Upper lobe of right lung (tissue), 1 donor: Measurements from ENCODE around the gene NDUFA13. TPM values are rescaled to one million over a fixed set of nuclear protein-coding genes. Genes with fewer than 3 reads are reported as not detected.

Source experiments
- ATAC-seq: fragments of 200-7000 bp; cut with Tn5 transposase; one replicate; pipeline ENCODE4 v1.9.1; 2020; ENCODE audit warnings: mild to moderate bottlenecking, moderate library complexity
- DNase-seq: peaks from one replicate; pipeline ENCODE4 v3.0.0-alpha.2; 2020
- H3K27ac ChIP-seq: fragments of 200-600 bp; one replicate; pipeline ENCODE4 v1.8.0; 2022
- H3K27me3 ChIP-seq: fragments of 200-600 bp; one replicate; pipeline ENCODE4 v1.8.0; 2022; ENCODE audit warnings: mild to moderate bottlenecking
- H3K36me3 ChIP-seq: fragments of 200-600 bp; one replicate; pipeline ENCODE4 v1.8.0; 2022
- H3K4me1 ChIP-seq: fragments of 200-600 bp; one replicate; pipeline ENCODE4 v1.8.0; 2022
- H3K4me3 ChIP-seq: fragments of 200-600 bp; one replicate; pipeline ENCODE4 v1.8.0; 2022; ENCODE audit warnings: mild to moderate bottlenecking
- H3K9me3 ChIP-seq: fragments of 200-600 bp; one replicate; pipeline ENCODE4 v1.8.0; 2022
- CTCF ChIP-seq: fragments of 200-600 bp; IDR thresholded peaks from one replicate; pipeline ENCODE4 v1.8.0; 2022; ENCODE audit warnings: antibody characterized with exemption
- intact Hi-C: fragments of 100-400 bp; cut with DNase I; formaldehyde crosslinking; loops from one replicate; pipeline ENCODE4 v1.11.0; 2022
- total RNA-seq: library from RNA; stranded (reverse); fragmentation: NEBNext Ultra II Directional; extraction: Animal tissue kit (Norgen Biotek cat#: 25700); gene quantifications from one replicate; pipeline ENCODE4 v1.2.1, GENCODE V29; 2021
- donor health status: DM: no; HTN: yes; CAD: no; lungs with severe emphysema.

NDUFA13 gene
- total RNA-seq, 1 donor from 2014 or later = 207 TPM

GRCh38 chr19:19566306-19566705, 50.3 kb downstream of the NDUFA13 start:
- Histone ChIP-seq H3K9me3 (no peaks in the 10 kb centered on the region), H3K27me3 (no peaks in the 10 kb centered on the region), H3K36me3 (no peaks in the 10 kb centered on the region), H3K4me3 (no peak overlapping the region), H3K27ac (no peak overlapping the region), H3K4me1 (no peaks in the 10 kb centered on the region)
- no peak for TF ChIP-seq CTCF
- DNase-seq = no peak
- no peak for ATAC-seq
- intact Hi-C loops = no loop called here

GRCh38 chr19:19567391-19567790, 51.4 kb downstream of the NDUFA13 start:
- no peak overlapping the region for H3K27ac ChIP-seq
- no peak for ATAC-seq
- no peaks in the 10 kb centered on the region for H3K4me1 ChIP-seq
- no peaks in the 10 kb centered on the region for H3K9me3 ChIP-seq
- TF ChIP-seq CTCF = no peak
- no peak overlapping the region for H3K4me3 ChIP-seq
- H3K27me3 ChIP-seq = no peaks in the 10 kb centered on the region
- DNase-seq = no peak
- no peaks in the 10 kb centered on the region for H3K36me3 ChIP-seq
- intact Hi-C loops = no loop called here

- TF ChIP-seq CTCF = no peak
- H3K9me3 ChIP-seq = no peaks in the 10 kb centered on the region
- no peak overlapping the region for H3K4me3 ChIP-seq
- H3K36me3 ChIP-seq = no peaks in the 10 kb centered on the region
- intact Hi-C loops = no loop called here
- H3K27ac ChIP-seq = no peak overlapping the region
- ATAC-seq (no peak), DNase-seq (no peak)
- H3K4me1 ChIP-seq = no peaks in the 10 kb centered on the region
- no peaks in the 10 kb centered on the region for H3K27me3 ChIP-seq
Observed at GRCh38 chr19:19568802-19569756, 53.1 kb downstream of the NDUFA13 start.

- ATAC-seq (no peak), DNase-seq (no peak)
- intact Hi-C loops = no loop called here
- H3K36me3 ChIP-seq = no peaks in the 10 kb centered on the region
- no peak overlapping the region for H3K27ac ChIP-seq
- H3K4me3 ChIP-seq = no peak overlapping the region
- H3K9me3 ChIP-seq = no peaks in the 10 kb centered on the region
- TF ChIP-seq CTCF = no peak
- no peaks in the 10 kb centered on the region for H3K4me1 ChIP-seq
- H3K27me3 ChIP-seq = no peaks in the 10 kb centered on the region
Observed at GRCh38 chr19:19570571-19570970, 54.5 kb downstream of the NDUFA13 start.

- Histone ChIP-seq H3K9me3 (no peaks in the 10 kb centered on the region), H3K4me3 (no peak overlapping the region), H3K36me3 (no peaks in the 10 kb centered on the region), H3K4me1 (no peaks in the 10 kb centered on the region), H3K27ac (no peak overlapping the region), H3K27me3 (no peaks in the 10 kb centered on the region)
- no peak for TF ChIP-seq CTCF
- DNase-seq = no peak
- no peak for ATAC-seq
- intact Hi-C loops = no loop called here
Observed at GRCh38 chr19:19571071-19571786, 55.2 kb downstream of the NDUFA13 start.
